Mesenchymal stem cell (in vitro differentiated cells and primary cell): ENCODE results near the gene PDXDC1.
"Not testable (repeated sequence)": the region's sequence is repeated elsewhere in the genome, so short reads cannot be mapped to it uniquely, and the experiment has no call there.

Experiments used
- DNase-seq: peaks from one replicate; pipeline ENCODE4 v3.0.0-alpha.2; 2013
- H2AFZ ChIP-seq: one replicate; pipeline ENCODE4 v1.6.1; 2013; ENCODE audit warnings: low read depth, mild to moderate bottlenecking, control low read depth, inconsistent platforms, low read length, moderate library complexity
- H2AK5ac ChIP-seq: 2 replicates; pipeline ENCODE4 v1.6.1; 2013; ENCODE audit warnings: low read length, moderate library complexity, mild to moderate bottlenecking, inconsistent platforms; ENCODE audit not compliant: severe bottlenecking
- H2BK120ac ChIP-seq: one replicate; pipeline ENCODE4 v1.6.1; 2013; ENCODE audit warnings: low read depth, mild to moderate bottlenecking, inconsistent platforms, low read length, moderate library complexity
- H2BK12ac ChIP-seq, 2 experiments: one replicate each; pipeline ENCODE4 v1.6.1; 2013; ENCODE audit warnings: inconsistent platforms in 2 of 2, low read length in 2 of 2, mild to moderate bottlenecking in 2 of 2, moderate library complexity in 2 of 2, control low read depth in 1 of 2
- H2BK15ac ChIP-seq: one replicate; pipeline ENCODE4 v1.6.1; 2013; ENCODE audit warnings: mild to moderate bottlenecking, low read depth, inconsistent platforms; ENCODE audit not compliant: poor library complexity, severe bottlenecking
- H2BK5ac ChIP-seq: 2 replicates; pipeline ENCODE4 v1.6.1; 2013; ENCODE audit warnings: low read depth, mild to moderate bottlenecking, low read length, control low read depth, inconsistent platforms; ENCODE audit not compliant: poor library complexity, severe bottlenecking
- H3K14ac ChIP-seq, 2 experiments: one replicate each; pipeline ENCODE4 v1.6.1; 2013; ENCODE audit warnings: inconsistent platforms in 2 of 2, low read length in 2 of 2, control low read depth in 1 of 2, mild to moderate bottlenecking in 1 of 2, moderate library complexity in 1 of 2
- H3K18ac ChIP-seq, 2 experiments: one replicate each; pipeline ENCODE4 v1.6.1; 2013; ENCODE audit warnings: inconsistent platforms in 2 of 2, low read length in 2 of 2, control low read depth in 1 of 2, low read depth in 1 of 2, mild to moderate bottlenecking in 1 of 2
- H3K23ac ChIP-seq, 2 experiments: one replicate each; pipeline ENCODE4 v1.6.1; 2013; ENCODE audit warnings: inconsistent platforms in 2 of 2, low read length in 2 of 2, mild to moderate bottlenecking in 2 of 2, moderate library complexity in 2 of 2, control low read depth in 1 of 2
- H3K27ac ChIP-seq: 2 replicates; pipeline ENCODE4 v1.5.1; 2013; ENCODE audit warnings: mild to moderate bottlenecking, moderate library complexity, low read length, control low read depth, inconsistent platforms; ENCODE audit not compliant: poor library complexity, severe bottlenecking
- H3K27me3 ChIP-seq, 2 experiments: 2 replicates each; pipeline versions ENCODE4 v1.6.1 to v1.7.0; 2013; ENCODE audit warnings: low read length in 2 of 2, mild to moderate bottlenecking in 2 of 2, moderate library complexity in 2 of 2, control low read depth in 1 of 2, inconsistent platforms in 1 of 2; ENCODE audit not compliant: control insufficient read depth in 1 of 2, insufficient read depth in 1 of 2
- H3K36me3 ChIP-seq, 2 experiments: 2 replicates each; pipeline versions ENCODE4 v1.6.1 to v1.7.0; 2013; ENCODE audit warnings: low read length in 2 of 2, control low read depth in 1 of 2, inconsistent platforms in 1 of 2, low read depth in 1 of 2, mild to moderate bottlenecking in 1 of 2; ENCODE audit not compliant: insufficient read depth in 2 of 2, control insufficient read depth in 1 of 2
- H3K4ac ChIP-seq, 2 experiments: one replicate each; pipeline ENCODE4 v1.6.1; 2013; ENCODE audit warnings: inconsistent platforms in 2 of 2, low read length in 2 of 2, mild to moderate bottlenecking in 2 of 2, moderate library complexity in 2 of 2, control low read depth in 1 of 2, low read depth in 1 of 2
- H3K4me1 ChIP-seq: 2 replicates; pipeline ENCODE4 v1.6.1; 2013; ENCODE audit warnings: low read depth, low read length, control low read depth; ENCODE audit not compliant: control insufficient read depth, insufficient read depth
- H3K4me2 ChIP-seq: 2 replicates; pipeline ENCODE4 v1.6.1; 2013; ENCODE audit warnings: low read length, mild to moderate bottlenecking, inconsistent platforms; ENCODE audit not compliant: poor library complexity, severe bottlenecking
- H3K4me3 ChIP-seq, 2 experiments: 2 replicates each; pipeline versions ENCODE4 v1.5.1 to v1.7.0; 2013; ENCODE audit warnings: low read length in 2 of 2, mild to moderate bottlenecking in 2 of 2, control low read depth in 1 of 2, low read depth in 1 of 2; ENCODE audit not compliant: insufficient read depth in 1 of 2
- H3K79me1 ChIP-seq: replicated peaks from 2 replicates; pipeline ENCODE4 v1.6.1; 2013; ENCODE audit warnings: mild to moderate bottlenecking, control low read depth, low read length, inconsistent platforms; ENCODE audit not compliant: poor library complexity, severe bottlenecking
- H3K9ac ChIP-seq: 2 replicates; pipeline ENCODE4 v1.7.0; 2013; ENCODE audit warnings: mild to moderate bottlenecking, low read length, moderate library complexity
- H3K9me3 ChIP-seq: 2 replicates; pipeline ENCODE4 v1.7.0; 2013; ENCODE audit warnings: mild to moderate bottlenecking, low read length; ENCODE audit not compliant: control insufficient read depth
- H4K8ac ChIP-seq: one replicate; pipeline ENCODE4 v1.6.1; 2013; ENCODE audit warnings: inconsistent platforms, mild to moderate bottlenecking, low read length, moderate library complexity
- H4K91ac ChIP-seq: one replicate; pipeline ENCODE4 v1.6.1; 2013; ENCODE audit warnings: mild to moderate bottlenecking, low read length, inconsistent platforms
- WGBS: methylation state at CpG from one replicate; pipeline ENCODE4 v1.1.7; 2013; ENCODE audit warnings: mixed read lengths; 5-methylcytosine and 5-hydroxymethylcytosine counted together

Gene PDXDC1

GRCh38 chr16:15096583-15096972 lies 121.8 kb downstream of the PDXDC1 start:
- not testable (repeated sequence) for H3K18ac ChIP-seq, H3K4me2 ChIP-seq, H3K14ac ChIP-seq, H3K4me1 ChIP-seq, H4K91ac ChIP-seq, H3K36me3 ChIP-seq, H4K8ac ChIP-seq, H2BK12ac ChIP-seq, H2BK5ac ChIP-seq, H3K79me1 ChIP-seq, DNase-seq, H3K27ac ChIP-seq, H3K4me3 ChIP-seq, H3K27me3 ChIP-seq, H3K9ac ChIP-seq, H2AFZ ChIP-seq, H2BK15ac ChIP-seq, H3K4ac ChIP-seq, H2AK5ac ChIP-seq, H2BK120ac ChIP-seq, H3K23ac ChIP-seq, H3K9me3 ChIP-seq
- 88% methylated on average over 4 of the region's 9 CpGs for WGBS

- not testable (repeated sequence) for H3K4me1 ChIP-seq, H4K8ac ChIP-seq, DNase-seq, H3K18ac ChIP-seq, H3K27ac ChIP-seq, H2BK15ac ChIP-seq, H4K91ac ChIP-seq, H2AFZ ChIP-seq, H3K23ac ChIP-seq, H3K9ac ChIP-seq, H3K14ac ChIP-seq, H2BK5ac ChIP-seq, H3K4me3 ChIP-seq, H2AK5ac ChIP-seq, H2BK120ac ChIP-seq, H3K4ac ChIP-seq, H3K4me2 ChIP-seq, H3K27me3 ChIP-seq, H2BK12ac ChIP-seq, H3K36me3 ChIP-seq, H3K79me1 ChIP-seq, H3K9me3 ChIP-seq
- no CpG with 5 or more reads among the region's 2 CpGs for WGBS
Observed at GRCh38 chr16:15099366-15099909, 124.6 kb downstream of the PDXDC1 start.

DNA sequence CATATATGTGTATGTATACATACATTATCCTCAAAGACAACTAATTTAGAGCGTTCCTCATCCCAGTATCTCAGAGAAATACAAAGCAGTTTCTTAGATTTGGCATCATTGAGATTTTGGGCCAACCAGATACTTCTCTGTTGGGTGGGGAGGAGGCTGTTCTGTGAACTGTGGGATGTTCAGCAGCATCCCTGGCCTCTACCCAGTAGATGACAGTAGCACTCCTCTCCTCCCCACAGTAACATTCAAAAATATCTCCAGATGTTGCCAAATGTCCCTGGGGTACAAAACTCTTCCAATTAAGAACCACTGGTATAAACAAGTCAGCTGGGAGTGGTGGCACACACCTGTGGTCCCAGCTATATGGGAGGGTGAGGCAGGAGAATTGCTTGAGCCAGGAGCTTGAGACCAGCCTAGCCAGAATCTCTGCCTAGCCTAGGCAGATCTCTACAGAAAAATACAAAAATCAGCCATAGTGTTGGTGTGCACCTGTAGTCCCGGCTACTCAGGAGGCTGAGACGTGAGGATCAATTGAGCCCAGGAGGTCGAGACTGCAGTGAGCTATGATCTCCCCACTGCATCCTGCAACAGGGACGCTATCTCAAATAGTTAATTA lies 125.7 kb downstream of the PDXDC1 start:
- not testable (repeated sequence) for H2BK15ac ChIP-seq, H3K4me3 ChIP-seq, H2AK5ac ChIP-seq, H3K18ac ChIP-seq, H3K27ac ChIP-seq, H2BK12ac ChIP-seq, H3K4me2 ChIP-seq, H3K4me1 ChIP-seq, H3K79me1 ChIP-seq, H2BK120ac ChIP-seq, H3K23ac ChIP-seq, H4K91ac ChIP-seq, DNase-seq, H3K9me3 ChIP-seq, H4K8ac ChIP-seq, H3K4ac ChIP-seq, H2AFZ ChIP-seq, H3K27me3 ChIP-seq, H3K14ac ChIP-seq, H3K9ac ChIP-seq, H3K36me3 ChIP-seq, H2BK5ac ChIP-seq
- 100% methylated on average over 3 of the region's 5 CpGs for WGBS

- not testable (repeated sequence) for DNase-seq, H3K18ac ChIP-seq, H3K9ac ChIP-seq, H2BK15ac ChIP-seq, H2BK12ac ChIP-seq, H2AK5ac ChIP-seq, H4K91ac ChIP-seq, H4K8ac ChIP-seq, H3K27me3 ChIP-seq, H3K4me3 ChIP-seq, H3K4ac ChIP-seq, H3K79me1 ChIP-seq, H3K27ac ChIP-seq, H3K4me1 ChIP-seq, H2BK120ac ChIP-seq, H2AFZ ChIP-seq, H3K23ac ChIP-seq, H3K14ac ChIP-seq, H2BK5ac ChIP-seq, H3K4me2 ChIP-seq, H3K9me3 ChIP-seq
- peaks cover 0 to 29% of the 10 kb centered on the region in 2 experiments for H3K36me3 ChIP-seq
- 100% methylated on average over 14 of the region's 48 CpGs for WGBS
Observed at GRCh38 chr16:15127641-15128425, 153.0 kb downstream of the PDXDC1 start.
